Suprapubic skin (tissue), 4 donors: Measurements from ENCODE around the gene JOSD1. TPM values are rescaled to one million over a fixed set of nuclear protein-coding genes. Genes with fewer than 3 reads are reported as not detected.

ENCODE experiments used
- DNase-seq, 2 donors: peaks; one replicate each; pipeline ENCODE4 v3.0.0-alpha.2; 2019; ENCODE audit warnings: low spot score in 2 of 2
- H3K27ac ChIP-seq: fragments of 200-600 bp; sonication (generic); one replicate; pipeline ENCODE4 v1.5.1; 2019
- H3K27me3 ChIP-seq: fragments of 200-600 bp; sonication (generic); one replicate; pipeline ENCODE4 v1.5.1; 2019
- H3K36me3 ChIP-seq: fragments of 200-600 bp; sonication (generic); one replicate; pipeline ENCODE4 v1.5.1; 2019
- H3K4me1 ChIP-seq: fragments of 200-600 bp; sonication (generic); one replicate; pipeline ENCODE4 v1.5.1; 2019
- H3K4me3 ChIP-seq: fragments of 200-600 bp; sonication (generic); one replicate; pipeline ENCODE4 v1.5.1; 2019; ENCODE audit warnings: mild to moderate bottlenecking
- H3K9me3 ChIP-seq: fragments of 200-600 bp; sonication (generic); one replicate; pipeline ENCODE4 v1.5.1; 2019
- EP300 ChIP-seq: sonication (generic); formaldehyde crosslinking; IDR thresholded peaks from one replicate; pipeline ENCODE4 v1.6.1; 2017; ENCODE audit warnings: antibody characterized with exemption
- POLR2A ChIP-seq, 2 donors: fragments of 450-650 bp; IDR thresholded peaks; one replicate each; pipeline ENCODE4 v1.6.1; 2017; ENCODE audit warnings: antibody characterized with exemption in 2 of 2, mild to moderate bottlenecking in 2 of 2, moderate library complexity in 2 of 2
- POLR2AphosphoS5 ChIP-seq, 3 donors: sonication (generic); formaldehyde crosslinking; IDR thresholded peaks; one replicate each; pipeline ENCODE4 v1.6.1; 2017; ENCODE audit warnings: antibody characterized with exemption in 3 of 3
- WGBS: methylation state at CpG from one replicate; pipeline ENCODE4 v1.1.5; 2018; 5-methylcytosine and 5-hydroxymethylcytosine counted together
- total RNA-seq, 4 donors: library from RNA; depleted of rRNA; stranded (reverse); fragments of >200 nt; gene quantifications; one replicate each; pipeline ENCODE4 v1.1.0, GENCODE V29; 2016
- TF ChIP-seq, protein P1 (sequence below), 2 donors: fragments of 200-600 bp in 1 of 2; fragments of 450-650 bp in 1 of 2; sonication (generic) in 1 of 2; IDR thresholded peaks; one replicate each; pipeline ENCODE4 v1.5.1; 2016 to 2019; ENCODE audit warnings: antibody characterized with exemption in 2 of 2, mild to moderate bottlenecking in 1 of 2, moderate library complexity in 1 of 2

JOSD1 gene
- total RNA-seq, 4 donors from 2014 or later: 51.4 to 87.4 (median 62.3) TPM

DNA sequence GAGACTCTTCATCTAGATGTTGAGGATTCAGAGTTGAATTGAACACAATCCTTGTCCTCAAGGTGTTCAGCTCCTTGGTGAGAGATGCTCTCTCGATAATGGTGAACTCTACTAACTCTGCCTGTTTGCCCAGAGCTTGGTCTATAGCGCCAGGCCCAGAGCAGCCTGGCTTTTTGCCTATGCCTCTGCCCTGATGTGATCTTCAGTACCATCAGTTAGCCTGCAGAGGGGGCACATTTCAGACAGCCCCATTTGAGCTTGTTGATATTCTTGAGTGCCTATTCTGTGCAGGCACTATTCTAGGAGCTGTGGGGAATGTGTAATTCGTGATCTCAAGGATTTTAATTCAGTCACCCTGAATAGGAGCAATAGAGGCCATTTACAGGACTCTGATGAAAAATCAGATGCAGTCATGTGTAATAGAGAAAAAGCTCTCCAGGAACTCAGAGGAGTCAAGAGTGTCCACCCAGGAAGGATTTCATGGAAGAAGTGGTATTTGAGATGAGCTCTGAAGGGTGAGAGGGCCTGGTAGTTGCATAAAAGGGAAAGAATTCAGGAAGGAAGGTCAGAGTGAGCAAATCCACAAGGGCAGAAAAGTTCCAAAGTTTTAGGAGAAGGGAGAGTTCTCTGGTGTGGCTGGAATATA, 24.3 kb upstream of the JOSD1 start:
- H3K4me1 ChIP-seq: no peaks in the 10 kb centered on the region
- H3K27me3 ChIP-seq: no peaks in the 10 kb centered on the region
- no peaks in the 10 kb centered on the region for H3K9me3 ChIP-seq
- DNase-seq: no peak
- no peak for TF ChIP-seq POLR2AphosphoS5 (IDR thresholded peaks at IDR 0.05)
- TF ChIP-seq, protein P1, sequence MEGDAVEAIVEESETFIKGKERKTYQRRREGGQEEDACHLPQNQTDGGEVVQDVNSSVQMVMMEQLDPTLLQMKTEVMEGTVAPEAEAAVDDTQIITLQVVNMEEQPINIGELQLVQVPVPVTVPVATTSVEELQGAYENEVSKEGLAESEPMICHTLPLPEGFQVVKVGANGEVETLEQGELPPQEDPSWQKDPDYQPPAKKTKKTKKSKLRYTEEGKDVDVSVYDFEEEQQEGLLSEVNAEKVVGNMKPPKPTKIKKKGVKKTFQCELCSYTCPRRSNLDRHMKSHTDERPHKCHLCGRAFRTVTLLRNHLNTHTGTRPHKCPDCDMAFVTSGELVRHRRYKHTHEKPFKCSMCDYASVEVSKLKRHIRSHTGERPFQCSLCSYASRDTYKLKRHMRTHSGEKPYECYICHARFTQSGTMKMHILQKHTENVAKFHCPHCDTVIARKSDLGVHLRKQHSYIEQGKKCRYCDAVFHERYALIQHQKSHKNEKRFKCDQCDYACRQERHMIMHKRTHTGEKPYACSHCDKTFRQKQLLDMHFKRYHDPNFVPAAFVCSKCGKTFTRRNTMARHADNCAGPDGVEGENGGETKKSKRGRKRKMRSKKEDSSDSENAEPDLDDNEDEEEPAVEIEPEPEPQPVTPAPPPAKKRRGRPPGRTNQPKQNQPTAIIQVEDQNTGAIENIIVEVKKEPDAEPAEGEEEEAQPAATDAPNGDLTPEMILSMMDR (IDR thresholded peaks at IDR 0.05): peak in 1 of 2 donors; percentile 55
- TF ChIP-seq POLR2A (IDR thresholded peaks at IDR 0.05): no peak
- no peak overlapping the region for H3K4me3 ChIP-seq
- peaks cover 96% of the 10 kb centered on the region for H3K36me3 ChIP-seq
- whole genome bisulfite sequencing: 72% methylated on average over 3 of the region's 3 CpGs
- no peak overlapping the region for H3K27ac ChIP-seq

DNA sequence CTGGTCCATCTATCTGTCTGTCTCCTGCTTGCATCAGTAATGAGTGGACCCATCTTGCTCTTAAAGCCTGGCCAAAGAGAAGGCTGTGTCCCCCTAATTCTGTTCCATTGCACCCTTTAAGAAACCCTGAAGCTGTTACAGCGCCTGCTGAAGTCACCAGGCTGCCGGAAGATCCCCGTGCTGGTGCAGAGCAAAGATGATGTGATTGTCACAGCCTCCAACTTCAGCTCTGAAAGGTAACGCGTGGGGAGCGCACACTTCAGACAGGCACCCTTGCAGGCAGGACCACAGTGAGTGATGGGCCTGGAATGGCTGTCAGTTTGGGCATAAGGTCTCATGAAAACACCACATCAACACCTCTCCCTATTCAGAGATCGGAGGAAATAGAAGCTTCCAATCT, 23.4 kb upstream of the JOSD1 start:
- H3K27me3 ChIP-seq: no peaks in the 10 kb centered on the region
- H3K4me3 ChIP-seq: no peak overlapping the region
- peaks cover 88% of the 10 kb centered on the region for H3K36me3 ChIP-seq
- no peak for DNase-seq
- H3K9me3 ChIP-seq: no peaks in the 10 kb centered on the region
- 91% methylated on average over 6 of the region's 7 CpGs for WGBS
- H3K27ac ChIP-seq: no peak overlapping the region
- TF ChIP-seq, protein P1 (IDR thresholded peaks at IDR 0.05): no peak
- no peak for TF ChIP-seq POLR2A (IDR thresholded peaks at IDR 0.05)
- TF ChIP-seq POLR2AphosphoS5 (IDR thresholded peaks at IDR 0.05): no peak
- no peak for TF ChIP-seq EP300
- H3K4me1 ChIP-seq: peaks cover 3% of the 10 kb centered on the region

DNA sequence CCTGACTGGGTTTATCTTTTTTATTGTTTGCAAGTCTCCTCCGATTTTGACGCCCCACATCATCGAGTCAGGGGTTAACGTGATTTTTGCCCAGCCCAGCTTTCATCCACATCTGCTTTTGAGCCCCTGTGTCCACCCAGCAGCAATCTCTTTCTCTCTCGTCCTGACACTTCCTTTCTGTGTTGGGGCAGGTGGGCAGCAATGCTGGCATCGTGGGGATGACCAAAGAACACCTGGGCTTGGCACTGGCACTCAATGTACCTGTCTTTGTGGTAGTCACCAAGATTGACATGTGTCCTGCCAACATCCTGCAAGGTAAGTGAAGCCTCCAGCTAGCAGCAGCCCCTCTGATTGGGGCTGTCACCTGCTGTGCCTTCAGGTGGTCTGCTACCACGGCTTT, 20.8 kb upstream of the JOSD1 start:
- DNase-seq: peak in 1 of 2 donors; percentile 65
- Histone ChIP-seq H3K27ac (no peak overlapping the region), H3K27me3 (no peaks in the 10 kb centered on the region), H3K4me1 (peaks cover 19% of the 10 kb centered on the region), H3K4me3 (no peak overlapping the region), H3K36me3 (peaks cover 76% of the 10 kb centered on the region), H3K9me3 (no peaks in the 10 kb centered on the region)
- 91% methylated on average over 7 of the region's 7 CpGs for WGBS
- TF ChIP-seq EP300 (no peak), POLR2A (IDR thresholded peaks at IDR 0.05) (no peak), POLR2AphosphoS5 (IDR thresholded peaks at IDR 0.05) (no peak)
- TF ChIP-seq, protein P1 (IDR thresholded peaks at IDR 0.05): no peak

DNA sequence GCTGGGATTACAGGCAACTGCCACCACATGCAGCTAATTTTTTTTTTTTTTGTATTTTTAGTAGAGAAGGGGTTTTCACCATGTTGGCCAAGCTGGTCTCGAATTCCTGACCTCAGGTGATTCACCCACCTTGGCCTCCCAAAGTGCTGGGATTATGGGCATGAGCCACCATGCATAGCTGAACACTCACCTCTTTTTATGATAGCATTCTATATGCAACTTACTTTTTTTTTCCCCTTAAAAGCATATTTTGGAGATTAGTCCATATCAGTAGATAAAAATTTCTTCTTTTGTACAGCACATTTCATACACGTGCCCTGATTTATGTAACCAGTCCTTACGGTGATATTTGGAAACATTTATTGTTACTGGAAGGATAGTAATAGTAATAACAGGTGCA, 19.6 kb upstream of the JOSD1 start:
- Histone ChIP-seq H3K27ac (no peak overlapping the region), H3K9me3 (no peaks in the 10 kb centered on the region), H3K36me3 (peaks cover 76% of the 10 kb centered on the region), H3K4me1 (peaks cover 29% of the 10 kb centered on the region), H3K27me3 (no peaks in the 10 kb centered on the region), H3K4me3 (no peak overlapping the region)
- TF ChIP-seq POLR2AphosphoS5 (IDR thresholded peaks at IDR 0.05): no peak
- TF ChIP-seq, protein P1 (IDR thresholded peaks at IDR 0.05): no peak
- TF ChIP-seq POLR2A (IDR thresholded peaks at IDR 0.05): no peak
- no peak for TF ChIP-seq EP300
- no peak for DNase-seq
- 90% methylated on average over 3 of the region's 3 CpGs for WGBS

DNA sequence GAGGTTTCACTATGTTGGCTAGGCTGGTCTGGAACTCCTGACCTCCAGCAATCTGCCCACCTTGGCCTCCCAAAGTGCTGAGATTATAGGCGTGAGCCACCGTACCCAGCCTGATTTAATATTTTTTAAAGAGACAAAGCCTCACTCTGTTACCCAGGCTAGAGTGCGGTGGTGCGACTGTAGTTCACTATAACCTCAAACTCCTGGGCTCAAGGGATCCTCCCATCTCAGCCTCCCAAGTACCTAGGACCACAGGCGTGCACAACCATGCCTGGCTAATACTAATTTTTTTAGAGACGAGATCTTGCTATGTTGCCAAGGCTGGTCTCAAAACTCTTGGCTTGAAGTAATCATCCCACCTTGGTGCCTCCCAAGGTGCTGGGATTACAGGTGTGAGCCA, 18.5 kb upstream of the JOSD1 start:
- Histone ChIP-seq H3K4me1 (peaks cover 38% of the 10 kb centered on the region), H3K9me3 (no peaks in the 10 kb centered on the region), H3K27ac (peak overlapping the region; percentile 30), H3K4me3 (no peak overlapping the region), H3K27me3 (no peaks in the 10 kb centered on the region), H3K36me3 (peaks cover 64% of the 10 kb centered on the region)
- 95% methylated on average over 6 of the region's 6 CpGs for WGBS
- peak in 1 of 2 donors; percentile 50 for DNase-seq
- no peak for TF ChIP-seq POLR2AphosphoS5 (IDR thresholded peaks at IDR 0.05)
- TF ChIP-seq, protein P1 (IDR thresholded peaks at IDR 0.05): no peak
- TF ChIP-seq POLR2A (IDR thresholded peaks at IDR 0.05): no peak
- TF ChIP-seq EP300: no peak
